GM08714 (cell line): ENCODE data around the gene GNPTAB.

ENCODE experiments used
- H3K4me3 ChIP-seq: fragments of 200-500 bp; sonication (Bioruptor generic); 2 replicates; pipeline ENCODE4 v1.5.1; 2014; ENCODE audit warnings: mild to moderate bottlenecking, low read length, inconsistent platforms
- ZNF274 ChIP-seq: IDR thresholded peaks from 2 replicates; pipeline ENCODE4 v1.6.1; 2012; ENCODE audit warnings: mild to moderate bottlenecking, low read depth, low read length

GNPTAB gene

DNA sequence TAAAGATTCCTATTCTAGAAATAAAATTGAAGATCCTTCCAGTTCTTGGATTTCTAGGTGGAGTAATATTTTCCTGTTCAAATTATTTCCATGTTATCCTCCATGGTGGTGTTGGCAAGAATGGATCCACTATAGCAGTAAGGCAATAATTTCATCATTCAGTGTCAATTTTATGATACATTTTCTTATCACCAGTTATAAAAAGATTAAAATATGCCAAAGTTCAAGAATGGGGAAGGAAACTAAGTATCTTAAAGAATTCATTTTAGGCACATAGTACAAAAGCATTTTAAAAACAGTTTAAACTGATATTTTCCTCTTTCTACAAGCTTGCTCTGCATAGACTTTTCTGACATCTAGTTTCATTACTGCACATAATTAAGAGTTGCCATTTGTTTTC, 110.6 kb downstream of the GNPTAB start:
- no peak for TF ChIP-seq ZNF274
- no peak overlapping the region for H3K4me3 ChIP-seq

DNA sequence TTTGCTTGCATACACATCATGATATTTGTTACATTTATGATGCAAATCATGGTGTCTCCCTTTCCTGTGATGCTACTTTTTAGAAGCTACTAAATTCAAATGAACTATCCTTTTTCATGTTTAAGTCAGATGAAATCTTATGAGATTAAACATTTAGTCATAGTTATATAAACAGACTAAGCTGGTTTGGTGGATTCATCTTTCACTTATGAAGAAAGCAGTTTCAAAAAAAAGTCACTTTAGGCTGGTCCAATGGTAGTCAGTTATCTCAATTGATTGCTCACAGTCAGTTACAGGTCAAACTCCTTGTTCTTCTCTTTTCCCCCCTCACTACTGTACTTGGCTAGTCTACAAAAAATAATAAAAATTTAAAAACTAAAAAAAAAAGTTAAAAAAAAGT, 111.2 kb downstream of the GNPTAB start:
- no peak for TF ChIP-seq ZNF274
- no peak overlapping the region for H3K4me3 ChIP-seq

GRCh38 chr12:101714877-101715444, 115.8 kb downstream of the GNPTAB start:
- H3K4me3 ChIP-seq = no peak overlapping the region
- TF ChIP-seq ZNF274 = no peak

DNA sequence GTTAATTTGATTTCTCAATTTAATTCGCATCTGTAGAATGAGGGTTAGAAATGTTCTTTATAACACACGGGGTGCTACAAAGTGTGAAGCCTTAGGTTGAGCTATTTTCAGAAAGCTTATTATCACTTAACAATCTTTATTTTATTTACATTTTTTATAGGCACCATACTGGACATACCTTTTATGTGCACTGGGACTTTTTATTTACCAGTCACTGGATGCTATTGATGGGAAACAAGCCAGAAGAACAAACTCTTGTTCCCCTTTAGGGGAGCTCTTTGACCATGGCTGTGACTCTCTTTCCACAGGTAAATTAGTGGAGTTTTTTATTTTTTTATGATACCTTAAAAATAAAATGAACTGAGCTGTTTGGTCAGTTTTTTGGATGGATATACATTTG, 116.8 kb downstream of the GNPTAB start:
- TF ChIP-seq ZNF274 = no peak
- H3K4me3 ChIP-seq = no peak overlapping the region

GRCh38 chr12:101713059-101713682, 117.6 kb downstream of the GNPTAB start:
- no peak overlapping the region for H3K4me3 ChIP-seq
- TF ChIP-seq ZNF274 = no peak

GRCh38 chr12:101710288-101710687, 120.5 kb downstream of the GNPTAB start:
- no peak for TF ChIP-seq ZNF274
- H3K4me3 ChIP-seq = no peak overlapping the region

- no peak for TF ChIP-seq ZNF274
- H3K4me3 ChIP-seq = no peak overlapping the region
Observed at GRCh38 chr12:101707131-101707782, 123.5 kb downstream of the GNPTAB start.

- no peak overlapping the region for H3K4me3 ChIP-seq
Observed at GRCh38 chr12:101706403-101706802, 124.4 kb downstream of the GNPTAB start.

DNA sequence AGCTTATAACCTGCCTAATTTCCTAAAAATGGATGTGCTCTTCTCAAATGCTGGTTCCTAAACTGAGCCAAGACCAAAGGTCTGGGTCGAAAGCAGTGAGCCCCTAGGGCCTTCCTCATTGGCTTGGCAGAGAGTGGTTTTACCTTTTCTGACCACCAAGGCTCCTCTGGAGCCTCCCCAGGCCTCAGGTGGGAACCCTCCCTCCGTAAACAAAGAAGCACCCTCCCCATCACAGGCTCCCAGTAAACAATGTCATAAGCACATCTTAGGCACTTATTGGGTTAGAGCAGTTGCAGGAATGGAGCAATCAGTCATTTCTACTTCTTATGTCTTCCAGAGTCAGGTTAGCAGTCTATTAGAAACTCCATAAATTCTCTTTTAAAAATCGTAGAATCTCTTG, 127.3 kb downstream of the GNPTAB start:
- H3K4me3 ChIP-seq = no peak overlapping the region
- TF ChIP-seq ZNF274 = no peak

More at GRCh38 chr12:101706403-101706802, 124.4 kb downstream of the GNPTAB start:
- TF ChIP-seq ZNF274 = no peak

DNA sequence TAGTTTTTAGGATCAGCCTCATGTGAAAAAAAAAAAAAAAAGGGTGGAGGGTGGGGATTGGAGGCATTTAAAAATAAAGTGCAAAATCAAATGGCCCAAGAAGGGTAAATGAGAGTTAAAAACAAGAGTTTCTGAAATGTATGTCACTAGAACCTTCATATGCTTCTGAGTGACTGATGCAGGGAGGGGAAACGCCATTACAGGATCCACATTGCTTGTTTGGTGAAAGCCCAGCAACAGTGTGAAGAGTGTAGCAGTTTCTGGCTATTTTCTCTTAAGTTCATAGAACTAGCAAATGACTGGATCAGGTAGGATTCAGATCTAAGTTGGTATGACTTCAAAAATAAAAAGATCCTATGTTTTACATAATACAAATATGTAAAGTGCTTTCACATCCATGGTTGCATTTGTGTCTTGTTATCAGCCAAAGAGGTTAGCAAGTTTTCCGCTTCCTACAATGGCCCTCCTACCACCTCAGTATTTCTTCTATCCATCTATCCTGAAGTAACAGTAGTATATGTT, 130.4 kb downstream of the GNPTAB start:
- no peak overlapping the region for H3K4me3 ChIP-seq
- no peak for TF ChIP-seq ZNF274

- H3K4me3 ChIP-seq = peak overlapping the region; percentile 97
- no peak for TF ChIP-seq ZNF274
Observed at GRCh38 chr12:101698800-101699347, 131.9 kb downstream of the GNPTAB start.

DNA sequence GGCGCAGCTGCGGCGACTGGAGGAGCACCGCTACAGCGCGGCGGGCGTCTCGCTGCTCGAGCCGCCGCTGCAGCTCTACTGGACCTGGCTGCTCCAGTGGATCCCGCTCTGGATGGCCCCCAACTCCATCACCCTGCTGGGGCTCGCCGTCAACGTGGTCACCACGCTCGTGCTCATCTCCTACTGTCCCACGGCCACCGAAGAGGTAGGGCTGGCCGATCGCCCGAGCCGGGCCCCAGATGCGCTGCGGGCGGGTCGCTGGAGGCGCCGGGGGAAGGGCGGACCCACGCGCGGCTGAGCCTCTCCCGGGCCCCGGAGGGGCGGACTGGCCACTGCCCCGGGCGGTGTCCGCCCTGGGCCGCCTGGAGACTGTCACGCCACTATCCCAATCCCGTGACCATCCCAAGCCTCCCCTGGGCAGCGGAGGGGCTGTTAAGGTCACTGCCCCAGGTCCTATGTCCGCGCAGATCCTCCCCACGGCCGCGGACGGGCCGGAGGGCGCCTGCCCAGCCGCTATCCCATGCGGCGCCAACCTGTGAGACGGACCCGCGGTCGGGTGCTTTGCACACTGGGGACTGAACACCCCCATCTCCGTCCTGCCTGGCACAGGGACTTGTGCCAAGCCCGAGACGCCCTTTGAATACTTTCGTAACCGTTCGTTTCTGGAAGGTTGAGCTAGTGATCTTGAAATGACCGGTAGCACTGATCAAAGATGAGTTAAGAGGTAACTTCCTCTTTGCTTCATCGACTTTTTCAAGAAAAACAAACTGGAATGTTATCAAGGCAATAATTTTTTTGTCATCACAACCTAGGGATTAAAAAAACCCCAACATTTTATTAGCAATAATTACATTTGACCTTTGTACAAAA, 132.6 kb downstream of the GNPTAB start:
- peak overlapping the region; percentile 97 for H3K4me3 ChIP-seq
- TF ChIP-seq ZNF274 = no peak

- TF ChIP-seq ZNF274 = no peak
Observed at GRCh38 chr12:101697197-101697929, 133.4 kb downstream of the GNPTAB start, which contains the start of gene CHPT1. CHPT1 (plus strand) TSS chr12:101697640; CDS start chr12:101697862, 222 bp downstream.

More at GRCh38 chr12:101697197-101697929, 133.4 kb downstream of the GNPTAB start, which contains the start of gene CHPT1:
- peak within 1 kb of the TSS; percentile 97 for H3K4me3 ChIP-seq
